ENCODE data around the gene USF1. TPM values are rescaled to one million over a fixed set of nuclear protein-coding genes. Genes with fewer than 3 reads are reported as not detected.

The USF1 gene
- total and polyA plus RNA-seq, 4 donors: 67.5 to 95.1 (median 73.5) TPM

DNA sequence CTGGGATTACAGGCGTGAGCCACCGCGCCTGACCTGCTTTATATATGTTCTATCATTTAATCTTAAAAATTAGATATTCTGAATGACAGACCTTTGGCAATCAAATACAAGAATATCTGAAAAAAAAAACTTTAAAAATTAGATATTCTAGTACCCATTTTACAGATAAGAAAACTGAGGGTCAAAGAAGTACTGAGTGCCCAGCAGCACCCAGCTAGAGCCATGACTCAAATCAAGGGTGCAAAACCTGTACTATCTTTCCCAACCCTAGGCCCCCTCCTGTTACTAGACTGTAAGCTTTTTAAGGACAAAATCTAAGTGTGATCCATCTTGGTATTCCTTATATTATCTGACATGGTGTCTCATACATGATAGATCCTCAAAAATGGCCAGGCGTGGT is 15.6 kb upstream of the USF1 start:
- 95 to 98% methylated on average over 4 of the region's 4 CpGs for WGBS, 2 donors

DNA sequence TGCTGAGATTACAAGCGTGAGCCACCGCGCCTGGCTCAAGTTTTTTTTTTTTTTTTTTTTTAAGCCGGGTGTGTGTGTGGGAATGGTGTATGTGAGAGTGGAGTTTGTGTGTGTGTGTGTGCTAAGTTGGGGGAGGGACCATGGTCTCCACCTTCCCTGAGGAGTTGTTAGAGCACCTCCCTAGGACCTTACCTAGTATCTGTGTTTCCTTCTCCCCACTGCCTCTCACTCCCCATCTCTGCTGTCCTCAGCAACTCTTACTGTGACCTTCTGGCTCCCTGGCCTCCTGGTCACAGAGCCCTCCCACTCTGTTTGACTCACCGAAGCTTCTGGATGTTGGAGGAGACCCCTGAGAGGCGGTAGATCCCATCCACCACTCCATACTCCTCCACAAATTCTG is 13.5 kb upstream of the USF1 start:
- H3K4me1 ChIP-seq (ENCODE audit: control insufficient read depth in 5 of 5, insufficient read depth in 5 of 5, low read length in 5 of 5): no peaks in the 10 kb centered on the region
- H3K27me3 ChIP-seq (ENCODE audit: control insufficient read depth in 3 of 3, insufficient read depth in 3 of 3, low read length in 2 of 3): peaks cover 0 to 3% (median 2%) of the 10 kb centered on the region in 3 donors
- TF ChIP-seq, protein P1, sequence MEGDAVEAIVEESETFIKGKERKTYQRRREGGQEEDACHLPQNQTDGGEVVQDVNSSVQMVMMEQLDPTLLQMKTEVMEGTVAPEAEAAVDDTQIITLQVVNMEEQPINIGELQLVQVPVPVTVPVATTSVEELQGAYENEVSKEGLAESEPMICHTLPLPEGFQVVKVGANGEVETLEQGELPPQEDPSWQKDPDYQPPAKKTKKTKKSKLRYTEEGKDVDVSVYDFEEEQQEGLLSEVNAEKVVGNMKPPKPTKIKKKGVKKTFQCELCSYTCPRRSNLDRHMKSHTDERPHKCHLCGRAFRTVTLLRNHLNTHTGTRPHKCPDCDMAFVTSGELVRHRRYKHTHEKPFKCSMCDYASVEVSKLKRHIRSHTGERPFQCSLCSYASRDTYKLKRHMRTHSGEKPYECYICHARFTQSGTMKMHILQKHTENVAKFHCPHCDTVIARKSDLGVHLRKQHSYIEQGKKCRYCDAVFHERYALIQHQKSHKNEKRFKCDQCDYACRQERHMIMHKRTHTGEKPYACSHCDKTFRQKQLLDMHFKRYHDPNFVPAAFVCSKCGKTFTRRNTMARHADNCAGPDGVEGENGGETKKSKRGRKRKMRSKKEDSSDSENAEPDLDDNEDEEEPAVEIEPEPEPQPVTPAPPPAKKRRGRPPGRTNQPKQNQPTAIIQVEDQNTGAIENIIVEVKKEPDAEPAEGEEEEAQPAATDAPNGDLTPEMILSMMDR (IDR thresholded peaks at IDR 0.05; ENCODE audit: control extremely low read depth, extremely low read depth): no peak
- no peak overlapping the region for H3K9ac ChIP-seq (ENCODE audit: insufficient read depth in 1 of 2, low read length in 2 of 2)
- DNase-seq: no peak
- H3K9me3 ChIP-seq (ENCODE audit: control insufficient read depth in 4 of 4, insufficient read depth in 3 of 4, low read length in 3 of 4): no peaks in the 10 kb centered on the region
- H3K27ac ChIP-seq (ENCODE audit: low read depth in 1 of 2, low read length in 1 of 2): no peak overlapping the region
- WGBS, 2 donors: 81% methylated on average over 6 of the region's 6 CpGs
- H3K36me3 ChIP-seq (ENCODE audit: control insufficient read depth in 4 of 4, insufficient read depth in 4 of 4, low read length in 4 of 4): peaks cover 0 to 3% (median 0%) of the 10 kb centered on the region in 4 donors
- ATAC-seq (ENCODE audit: insufficient read depth, low FRiP score): no peak
- H3K4me3 ChIP-seq: no peak overlapping the region

More for the DNA sequence above, 15.6 kb upstream of the USF1 start:
- Histone ChIP-seq H3K4me1 (ENCODE audit: control insufficient read depth in 5 of 5, insufficient read depth in 5 of 5, low read length in 5 of 5) (no peaks in the 10 kb centered on the region), H3K9me3 (ENCODE audit: control insufficient read depth in 4 of 4, insufficient read depth in 3 of 4, low read length in 3 of 4) (no peaks in the 10 kb centered on the region), H3K27me3 (ENCODE audit: control insufficient read depth in 3 of 3, insufficient read depth in 3 of 3, low read length in 2 of 3) (peaks cover 0 to 4% (median 3%) of the 10 kb centered on the region in 3 donors), H3K4me3 (no peak overlapping the region), H3K27ac (ENCODE audit: low read depth in 1 of 2, low read length in 1 of 2) (no peak overlapping the region), H3K36me3 (ENCODE audit: control insufficient read depth in 4 of 4, insufficient read depth in 4 of 4, low read length in 4 of 4) (no peaks in the 10 kb centered on the region), H3K9ac (ENCODE audit: insufficient read depth in 1 of 2, low read length in 2 of 2) (no peak overlapping the region)
- no peak for ATAC-seq (ENCODE audit: insufficient read depth, low FRiP score)
- no peak for DNase-seq
- TF ChIP-seq, protein P1 (IDR thresholded peaks at IDR 0.05; ENCODE audit: control extremely low read depth, extremely low read depth): no peak

DNA sequence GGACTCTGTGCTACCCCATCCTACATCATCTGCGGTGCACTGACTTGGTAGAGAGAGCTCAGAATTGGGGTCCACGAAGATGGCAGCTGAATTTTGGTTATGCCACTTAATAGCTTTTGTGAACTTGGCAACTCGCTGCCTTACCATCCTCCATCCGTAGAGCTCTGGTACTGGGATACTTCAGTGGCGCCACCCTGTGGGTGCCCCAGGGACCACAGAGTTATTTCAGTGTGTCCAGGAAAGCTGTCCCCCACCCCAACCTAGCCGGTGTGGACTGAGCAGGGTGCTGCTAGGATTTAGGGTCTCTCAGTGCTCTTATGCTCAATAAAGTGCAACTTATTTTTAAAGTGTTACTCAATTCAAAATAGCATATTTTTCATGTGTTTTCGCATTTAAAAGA is 9.0 kb upstream of the USF1 start:
- Histone ChIP-seq H3K4me3 (no peak overlapping the region), H3K9me3 (ENCODE audit: control insufficient read depth in 4 of 4, insufficient read depth in 3 of 4, low read length in 3 of 4) (no peaks in the 10 kb centered on the region), H3K27me3 (ENCODE audit: control insufficient read depth in 3 of 3, insufficient read depth in 3 of 3, low read length in 2 of 3) (peaks cover 0 to 3% (median 0%) of the 10 kb centered on the region in 3 donors), H3K27ac (ENCODE audit: low read depth in 1 of 2, low read length in 1 of 2) (no peak overlapping the region), H3K36me3 (ENCODE audit: control insufficient read depth in 4 of 4, insufficient read depth in 4 of 4, low read length in 4 of 4) (peaks cover 0 to 14% (median 0%) of the 10 kb centered on the region in 4 donors), H3K4me1 (ENCODE audit: control insufficient read depth in 5 of 5, insufficient read depth in 5 of 5, low read length in 5 of 5) (no peaks in the 10 kb centered on the region), H3K9ac (ENCODE audit: insufficient read depth in 1 of 2, low read length in 2 of 2) (no peak overlapping the region)
- TF ChIP-seq, protein P1 (IDR thresholded peaks at IDR 0.05; ENCODE audit: control extremely low read depth, extremely low read depth): no peak
- no peak for ATAC-seq (ENCODE audit: insufficient read depth, low FRiP score)
- no peak for DNase-seq
- 86 to 87% methylated on average over 7 of the region's 7 CpGs for WGBS, 2 donors

DNA sequence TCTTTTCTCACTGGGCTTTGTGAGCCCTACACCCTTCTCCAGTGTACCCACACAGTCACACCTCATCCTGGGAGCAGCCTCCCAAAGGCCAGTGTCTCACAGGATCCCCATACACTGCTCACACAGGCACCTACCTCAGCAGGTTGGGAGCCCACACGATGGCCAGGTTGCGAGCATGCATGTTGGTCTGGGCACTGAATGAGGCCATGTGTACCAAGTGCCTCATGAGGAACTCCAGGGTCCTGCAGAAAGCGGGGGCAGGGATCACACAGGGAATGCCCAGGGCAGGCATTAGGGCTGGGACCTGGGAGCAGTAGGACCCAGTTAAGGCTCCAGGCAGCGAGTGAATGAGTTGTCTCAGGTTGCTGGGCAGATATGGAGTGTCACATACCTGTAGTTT is 8.5 kb upstream of the USF1 start:
- DNase-seq: no peak
- Histone ChIP-seq H3K27me3 (ENCODE audit: control insufficient read depth in 3 of 3, insufficient read depth in 3 of 3, low read length in 2 of 3) (peaks cover 0 to 3% (median 0%) of the 10 kb centered on the region in 3 donors), H3K4me3 (no peak overlapping the region), H3K9ac (ENCODE audit: insufficient read depth in 1 of 2, low read length in 2 of 2) (no peak overlapping the region), H3K27ac (ENCODE audit: low read depth in 1 of 2, low read length in 1 of 2) (no peak overlapping the region), H3K36me3 (ENCODE audit: control insufficient read depth in 4 of 4, insufficient read depth in 4 of 4, low read length in 4 of 4) (peaks cover 0 to 15% (median 0%) of the 10 kb centered on the region in 4 donors), H3K4me1 (ENCODE audit: control insufficient read depth in 5 of 5, insufficient read depth in 5 of 5, low read length in 5 of 5) (no peaks in the 10 kb centered on the region), H3K9me3 (ENCODE audit: control insufficient read depth in 4 of 4, insufficient read depth in 3 of 4, low read length in 3 of 4) (no peaks in the 10 kb centered on the region)
- ATAC-seq (ENCODE audit: insufficient read depth, low FRiP score): no peak
- TF ChIP-seq, protein P1 (IDR thresholded peaks at IDR 0.05; ENCODE audit: control extremely low read depth, extremely low read depth): no peak
- WGBS, 2 donors: 89 to 92% methylated on average over 4 of the region's 4 CpGs

Data from lung (tissue), 12 donors.